Ecto neural progenitor cell (in vitro differentiated cells): ENCODE data around the gene FAM83E.
"Not testable (repeated sequence)": the region's sequence is repeated elsewhere in the genome, so short reads cannot be mapped to it uniquely, and the experiment has no call there.

Source experiments
- DNase-seq: peaks from one replicate; pipeline ENCODE4 v3.0.0-alpha.2; 2018; ENCODE audit warnings: low spot score

Gene FAM83E

DNA sequence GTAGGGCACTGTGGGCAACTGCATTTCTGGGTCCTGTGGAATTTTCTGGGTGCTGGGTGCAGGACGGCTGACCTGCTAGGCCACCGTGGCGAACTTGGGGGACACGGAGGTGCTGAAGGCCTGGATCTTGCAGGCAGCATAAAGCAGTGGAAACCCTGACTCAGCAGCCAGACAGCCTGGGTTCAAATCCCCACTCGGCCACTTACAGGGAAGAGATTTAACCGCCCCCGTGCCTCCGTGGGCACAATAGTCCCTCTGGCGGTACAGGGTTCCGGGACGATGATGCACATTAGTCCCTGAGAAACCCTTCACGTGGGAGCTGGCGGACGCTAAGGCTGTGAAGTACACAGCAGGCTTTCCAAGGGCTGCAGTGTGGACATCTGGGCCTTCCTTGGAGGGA, 3.0 kb downstream of the FAM83E start:
- no peak for DNase-seq

DNA sequence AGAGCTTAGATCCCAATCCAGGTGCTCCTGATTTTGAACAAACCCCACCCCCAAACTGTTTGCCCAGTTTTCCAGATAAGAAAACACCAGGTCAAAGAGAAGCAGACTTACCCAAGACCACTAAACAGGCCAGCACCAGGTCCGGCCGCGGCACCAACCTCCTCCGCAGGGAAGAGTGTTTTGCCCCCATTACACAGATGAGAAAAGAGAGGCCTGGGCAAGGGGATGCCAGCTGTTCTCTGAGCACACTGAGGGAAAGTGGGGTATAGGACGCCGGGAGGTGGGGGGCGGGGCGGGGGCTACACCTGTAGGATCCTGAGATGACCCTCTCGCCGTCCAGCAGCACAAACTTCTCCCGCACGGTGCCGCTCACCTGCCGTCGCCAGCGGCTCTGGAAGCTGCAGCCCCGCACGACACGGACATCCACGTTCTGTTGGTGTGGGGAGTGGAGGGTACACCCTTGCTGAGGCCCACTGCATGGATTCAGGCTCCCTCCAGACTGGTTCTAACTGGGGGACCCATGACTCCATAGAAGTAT, 5.2 kb downstream of the FAM83E start:
- DNase-seq = no peak

DNA sequence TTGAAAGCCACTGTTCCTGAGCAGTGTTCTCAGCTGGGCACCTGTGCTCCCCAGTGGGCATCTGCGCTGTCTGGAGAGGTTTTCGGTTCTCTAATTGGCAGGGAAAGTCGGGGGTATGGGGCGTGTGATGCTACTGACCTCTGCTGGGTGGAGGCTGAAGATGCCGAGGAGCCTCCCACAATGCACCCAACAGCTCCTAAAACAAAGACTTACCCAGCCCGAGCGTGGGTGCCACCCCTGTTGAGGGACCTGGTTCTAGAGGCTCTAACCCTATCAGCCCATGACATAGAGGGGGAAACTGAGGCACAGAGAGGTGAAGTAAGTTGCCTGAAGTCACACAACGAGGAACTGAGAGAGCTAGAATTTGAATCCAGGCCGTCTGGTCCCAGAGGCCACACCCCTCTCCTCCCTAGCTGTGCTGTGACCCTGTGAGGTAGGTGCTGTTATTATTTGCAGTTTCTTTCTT, 6.0 kb downstream of the FAM83E start:
- DNase-seq = peak; percentile 75

DNA sequence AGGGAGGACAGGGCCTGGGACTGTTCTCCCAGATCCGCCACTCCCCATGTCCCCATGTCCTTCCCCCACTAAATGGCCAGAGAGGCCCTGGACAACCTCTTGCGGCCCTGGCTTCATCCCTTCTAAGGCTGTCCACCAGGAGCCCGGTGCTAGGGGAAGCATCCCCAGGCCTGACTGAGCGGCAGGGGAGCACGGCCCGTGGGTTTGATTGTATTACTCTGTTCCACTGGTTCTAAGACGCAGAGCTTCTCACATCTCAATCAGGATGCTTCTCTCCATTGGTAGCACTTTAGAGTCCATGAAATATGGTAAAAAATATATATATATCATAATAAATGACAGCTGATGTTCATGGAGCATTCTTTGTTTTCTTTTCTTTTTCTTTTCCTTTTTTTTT, 7.5 kb downstream of the FAM83E start:
- no peak for DNase-seq

DNA sequence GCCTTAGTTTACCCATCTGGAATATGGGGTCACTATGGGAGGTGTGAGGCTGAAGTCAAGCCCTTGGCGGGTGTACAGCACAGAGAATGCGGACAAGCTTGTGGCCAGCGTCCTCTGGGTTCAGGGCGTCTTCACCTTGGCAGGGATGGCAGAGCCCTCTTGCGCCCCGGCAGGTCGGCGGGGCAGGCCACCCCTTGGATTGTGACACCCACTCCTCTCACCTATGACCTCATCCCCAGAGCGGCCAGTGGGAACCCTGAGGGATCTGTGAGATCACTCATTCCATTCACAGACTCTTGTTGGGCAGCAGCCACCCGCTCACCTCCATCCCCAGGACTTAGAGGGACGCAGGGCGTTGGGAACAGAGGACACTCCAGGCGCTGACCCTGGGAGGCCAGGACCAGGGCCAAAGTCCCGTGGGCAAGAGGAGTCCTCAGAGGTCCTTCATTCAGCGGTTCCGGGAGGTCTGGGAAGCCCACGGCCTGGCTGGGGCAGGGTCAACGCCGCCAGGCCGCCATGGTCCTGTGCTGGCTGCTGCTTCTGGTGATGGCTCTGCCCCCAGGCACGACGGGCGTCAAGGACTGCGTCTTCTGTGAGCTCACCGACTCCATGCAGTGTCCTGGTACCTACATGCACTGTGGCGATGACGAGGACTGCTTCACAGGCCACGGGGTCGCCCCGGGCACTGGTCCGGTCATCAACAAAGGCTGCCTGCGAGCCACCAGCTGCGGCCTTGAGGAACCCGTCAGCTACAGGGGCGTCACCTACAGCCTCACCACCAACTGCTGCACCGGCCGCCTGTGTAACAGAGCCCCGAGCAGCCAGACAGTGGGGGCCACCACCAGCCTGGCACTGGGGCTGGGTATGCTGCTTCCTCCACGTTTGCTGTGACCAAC, 8.2 kb downstream of the FAM83E start, which contains the start of gene SPACA4:
Gene SPACA4, plus strand, starts transcription at position 280 of the 896 bp plus-strand sequence. Its CDS starts 237 bp downstream, at position 517.
- peak; percentile 45 for DNase-seq

- no peak for DNase-seq
Observed at GRCh38 chr19:48603850-48604249, 11.0 kb downstream of the FAM83E start.

DNA sequence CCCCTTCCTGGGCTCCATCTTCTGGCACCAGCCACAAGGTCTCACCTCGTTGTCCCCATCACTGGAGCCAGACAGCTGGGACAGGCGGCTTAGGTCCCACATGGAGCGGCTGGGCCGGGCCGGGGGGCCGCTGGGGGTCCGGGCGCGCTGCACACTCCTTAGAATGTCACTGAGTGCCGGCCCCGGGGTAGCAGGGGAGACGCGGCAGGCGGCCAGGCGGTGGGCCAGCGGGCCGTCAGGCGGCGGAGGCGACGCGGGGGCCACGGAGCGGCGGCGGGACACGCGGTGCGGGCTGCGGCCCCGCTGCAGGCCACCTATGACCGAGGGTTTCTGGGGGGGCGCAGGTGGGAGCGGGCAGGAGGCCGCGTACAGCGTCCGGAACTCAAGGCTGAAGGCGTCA, 11.4 kb downstream of the FAM83E start:
- DNase-seq = no peak

DNA sequence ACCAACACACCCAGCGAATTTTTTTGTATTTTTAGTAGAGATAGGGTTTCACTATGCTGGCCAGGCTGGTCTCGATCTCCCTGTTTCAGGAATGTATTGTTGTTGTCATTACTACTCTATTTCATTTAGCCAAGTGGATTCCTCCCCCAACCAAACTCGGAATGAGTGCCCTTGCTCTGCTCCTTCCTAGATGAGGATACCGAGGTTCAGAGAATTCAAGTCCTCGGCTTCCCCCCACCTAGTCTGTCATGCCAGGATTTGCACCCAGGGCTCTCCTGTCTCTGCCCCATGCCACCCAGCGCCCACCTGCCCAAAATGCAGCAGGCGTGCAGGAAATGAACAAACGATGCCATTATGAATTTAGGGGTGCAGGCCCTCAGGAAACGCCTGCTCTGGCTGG, 11.9 kb downstream of the FAM83E start:
- DNase-seq = no peak

DNA sequence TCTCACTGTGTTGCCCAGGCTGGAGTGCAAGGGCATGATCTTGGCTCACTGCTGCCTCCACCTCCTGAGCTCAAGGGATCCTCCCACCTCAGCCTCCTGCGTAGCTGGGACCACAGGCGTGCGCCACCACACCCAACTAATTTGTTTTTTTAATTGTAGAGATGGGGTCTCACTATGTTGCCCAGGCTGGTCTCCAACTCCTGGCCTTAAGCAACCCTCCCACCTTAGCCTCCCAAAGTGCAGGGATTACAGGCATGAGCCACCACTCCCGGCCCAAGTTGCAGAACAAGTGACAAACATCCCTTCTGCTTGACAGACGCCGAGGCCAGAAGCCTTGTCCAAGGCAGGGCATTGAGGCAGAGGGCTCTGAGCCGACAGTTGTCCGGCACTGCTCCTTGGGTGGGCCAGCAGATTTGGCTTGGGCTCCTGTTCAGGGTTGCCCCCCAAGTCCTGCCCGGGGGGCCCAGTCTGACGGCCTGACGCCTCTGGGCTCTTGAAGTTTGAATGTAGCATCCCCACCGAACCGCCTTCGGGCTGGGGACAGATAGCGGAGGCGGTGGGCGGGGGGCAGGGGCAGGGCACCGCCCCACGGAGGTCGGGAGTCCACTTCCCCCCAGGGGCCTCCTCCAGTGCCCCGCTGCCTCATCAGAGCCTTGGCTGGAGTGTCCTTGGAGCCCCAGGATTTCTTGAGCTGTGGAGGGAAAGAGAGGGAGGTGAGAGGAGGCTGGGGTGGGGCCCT, 14.0 kb downstream of the FAM83E start:
- DNase-seq = no peak

GRCh38 chr19:48598996-48599700, 15.7 kb downstream of the FAM83E start:
- DNase-seq = no peak

GRCh38 chr19:48596679-48597465, 18.0 kb downstream of the FAM83E start:
- DNase-seq = no peak

GRCh38 chr19:48596237-48596636, 18.6 kb downstream of the FAM83E start:
- no peak for DNase-seq

GRCh38 chr19:48595833-48596232, 19.0 kb downstream of the FAM83E start:
- DNase-seq = no peak

DNA sequence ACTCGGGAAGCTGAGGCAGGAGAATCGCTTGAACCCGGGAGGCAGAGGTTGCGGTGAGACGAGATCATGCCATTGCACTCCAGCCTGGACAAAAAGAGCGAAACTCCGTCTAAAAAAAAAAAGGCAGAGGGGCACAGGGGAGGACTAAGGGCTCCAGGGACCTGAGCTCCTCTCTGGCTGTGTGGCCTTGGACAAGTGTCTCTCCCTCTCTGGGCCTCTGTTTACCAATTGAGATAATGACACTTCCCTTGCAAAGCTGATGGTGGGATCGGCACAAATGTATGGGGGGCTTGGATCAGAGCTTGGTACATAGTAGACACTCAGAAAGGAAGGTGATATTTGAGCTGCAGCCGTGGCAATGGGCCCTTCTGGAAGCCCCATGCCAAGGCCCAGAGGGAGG, 19.7 kb downstream of the FAM83E start:
- DNase-seq = no peak

GRCh38 chr19:48591021-48591420, 23.9 kb downstream of the FAM83E start:
- no peak for DNase-seq

DNA sequence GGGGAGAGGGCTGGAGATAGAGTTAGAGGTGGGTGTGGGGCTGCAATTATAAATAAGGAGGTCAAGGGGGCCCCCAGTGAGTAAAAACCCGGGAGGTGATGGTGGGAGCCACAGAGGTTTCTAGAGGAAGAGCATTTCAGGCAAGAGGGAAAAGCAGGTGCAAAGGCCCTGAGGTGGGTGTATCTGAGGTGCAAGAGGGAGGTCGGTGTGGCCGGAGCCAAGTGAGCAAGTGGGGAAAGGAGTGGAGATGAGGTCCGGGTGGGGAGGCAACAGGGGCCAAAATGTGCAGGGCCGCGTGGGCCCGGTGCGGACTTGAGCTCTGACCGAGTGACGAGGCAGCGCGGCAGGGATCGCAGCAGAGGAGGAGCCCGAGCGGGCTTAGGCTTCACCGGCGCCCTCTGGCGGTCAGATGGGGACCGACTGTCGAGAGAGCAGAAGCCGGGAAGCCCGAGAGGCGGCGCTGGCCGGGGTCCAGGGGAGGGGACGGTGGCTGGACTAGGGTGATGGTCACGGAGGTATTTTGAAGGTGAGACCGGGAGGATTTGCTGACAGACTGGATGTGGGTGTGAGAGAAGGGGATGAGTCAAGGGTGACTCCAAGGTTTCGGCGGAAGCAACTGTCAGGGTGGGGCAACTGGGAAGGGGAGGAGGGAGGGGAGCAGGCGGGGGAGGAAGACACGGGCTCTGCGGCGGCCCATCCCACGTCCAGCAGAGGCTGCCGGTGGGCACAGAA, 26.0 kb downstream of the FAM83E start:
- DNase-seq = peak; percentile 93

GRCh38 chr19:48587387-48587786, 27.5 kb downstream of the FAM83E start:
- no peak for DNase-seq

- no peak for DNase-seq
Observed at GRCh38 chr19:48582168-48582567, 32.7 kb downstream of the FAM83E start.

DNA sequence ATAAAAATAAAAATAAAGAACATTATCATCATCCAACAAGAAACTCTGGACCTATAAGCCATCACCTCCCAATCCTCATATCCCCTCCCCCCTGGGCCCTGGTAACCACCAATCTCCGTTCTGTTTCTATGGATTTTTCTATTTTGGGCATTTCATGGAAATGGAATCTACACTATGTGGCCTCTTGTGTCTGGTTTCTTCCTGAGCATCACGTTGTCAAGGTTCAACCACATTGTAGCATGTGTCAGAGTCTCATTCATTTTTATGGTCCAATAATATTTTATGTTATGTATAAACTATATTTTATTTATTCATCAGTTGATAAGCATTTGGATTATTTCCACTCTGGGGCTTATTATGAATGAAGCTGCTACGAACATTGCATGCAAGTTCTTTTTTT, 36.0 kb downstream of the FAM83E start:
- no peak for DNase-seq

- DNase-seq = not testable (repeated sequence)
Observed at GRCh38 chr19:48577908-48578307, 37.0 kb downstream of the FAM83E start.
